NCI-H1694 (cell line): ENCODE measurements around the gene SOAT2.
"Not testable (repeated sequence)": the region's sequence is repeated elsewhere in the genome, so short reads cannot be mapped to it uniquely, and the experiment has no call there.

ENCODE experiments used
- DNase-seq: peaks from one replicate; lab custom pipeline; 2025; lab: John Stamatoyannopoulos, UW

The SOAT2 gene

GRCh38 chr12:53101931-53102781 is 1.1 kb upstream of the SOAT2 start:
- DNase-seq: no peak

GRCh38 chr12:53103860-53104305 is 597 bp downstream of the SOAT2 start:
- no peak for DNase-seq

- DNase-seq: no peak
Observed at GRCh38 chr12:53105256-53105655, 2.0 kb downstream of the SOAT2 start.

GRCh38 chr12:53105712-53106439 is 2.6 kb downstream of the SOAT2 start:
- no peak for DNase-seq

- DNase-seq: no peak
Observed at GRCh38 chr12:53107122-53107521, 3.8 kb downstream of the SOAT2 start.

GRCh38 chr12:53112431-53112830 is 9.1 kb downstream of the SOAT2 start:
- DNase-seq: not testable (repeated sequence)

- no peak for DNase-seq
Observed at GRCh38 chr12:53113136-53113705, 9.9 kb downstream of the SOAT2 start.

GRCh38 chr12:53113951-53114350 is 10.7 kb downstream of the SOAT2 start:
- no peak for DNase-seq

- no peak for DNase-seq
Observed at GRCh38 chr12:53115112-53115890, 12.0 kb downstream of the SOAT2 start.

- peak; percentile 62 for DNase-seq
Observed at GRCh38 chr12:53115891-53116648, 12.8 kb downstream of the SOAT2 start.

- no peak for DNase-seq
Observed at GRCh38 chr12:53118751-53119300, 15.5 kb downstream of the SOAT2 start.

GRCh38 chr12:53120685-53121525 is 17.6 kb downstream of the SOAT2 start:
- DNase-seq: no peak

- no peak for DNase-seq
Observed at GRCh38 chr12:53122961-53123468, 19.7 kb downstream of the SOAT2 start.

- no peak for DNase-seq
Observed at GRCh38 chr12:53123578-53124351, 20.5 kb downstream of the SOAT2 start.

- DNase-seq: no peak
Observed at GRCh38 chr12:53124352-53124723, 21.1 kb downstream of the SOAT2 start.

GRCh38 chr12:53127169-53127568 is 23.9 kb downstream of the SOAT2 start:
- DNase-seq: no peak

GRCh38 chr12:53128780-53129569 is 25.7 kb downstream of the SOAT2 start:
- DNase-seq: no peak

GRCh38 chr12:53131844-53132243 is 28.6 kb downstream of the SOAT2 start:
- DNase-seq: no peak
